Endothelial cell of umbilical vein (primary cell): Measurements from ENCODE around the gene CXCL6.

Experiments
- CTCF ChIP-seq, 2 donors: IDR thresholded peaks; 1 replicate in 1 of 2; 2 replicates in 1 of 2; pipeline ENCODE4 v1.5.1; 2011; ENCODE audit warnings: low read length in 2 of 2, mild to moderate bottlenecking in 2 of 2, moderate library complexity in 2 of 2, control low read depth in 1 of 2, inconsistent platforms in 1 of 2, low read depth in 1 of 2; ENCODE audit not compliant: insufficient read depth in 1 of 2; ENCODE audit errors: extremely low read depth in 1 of 2
- EZH2 ChIP-seq: IDR thresholded peaks from 2 replicates; pipeline ENCODE4 v1.6.1; 2012; ENCODE audit warnings: borderline replicate concordance, low read depth, mild to moderate bottlenecking, moderate library complexity, low read length, inconsistent platforms; ENCODE audit not compliant: severe bottlenecking
- FOS ChIP-seq: IDR thresholded peaks from 2 replicates; pipeline ENCODE4 v1.6.1; 2011; ENCODE audit warnings: mild to moderate bottlenecking, low read length, moderate library complexity, borderline replicate concordance; ENCODE audit not compliant: insufficient read depth
- GATA2 ChIP-seq: IDR thresholded peaks from 2 replicates; pipeline ENCODE4 v1.7.0; 2011; ENCODE audit warnings: low read depth, mild to moderate bottlenecking, moderate library complexity, mixed read lengths, low read length; ENCODE audit not compliant: insufficient read length, insufficient read depth
- JUN ChIP-seq: IDR thresholded peaks from 2 replicates; pipeline ENCODE4 v1.6.1; 2011; ENCODE audit warnings: borderline replicate concordance, low read depth; ENCODE audit not compliant: insufficient read length, insufficient read depth
- POLR2A ChIP-seq: IDR thresholded peaks from 2 replicates; pipeline ENCODE4 v1.6.1; 2012; ENCODE audit warnings: low read depth, mild to moderate bottlenecking, control low read depth, low read length
- POLR2AphosphoS5 ChIP-seq: IDR thresholded peaks from 2 replicates; pipeline ENCODE4 v1.6.1; 2012; ENCODE audit warnings: low read depth, mild to moderate bottlenecking, control low read depth, low read length, moderate library complexity; ENCODE audit not compliant: insufficient read depth
- TF ChIP-seq, protein P1 (sequence below): IDR thresholded peaks from 2 replicates; pipeline ENCODE4 v1.6.1; 2011; ENCODE audit not compliant: insufficient read depth, insufficient read length

DNA sequence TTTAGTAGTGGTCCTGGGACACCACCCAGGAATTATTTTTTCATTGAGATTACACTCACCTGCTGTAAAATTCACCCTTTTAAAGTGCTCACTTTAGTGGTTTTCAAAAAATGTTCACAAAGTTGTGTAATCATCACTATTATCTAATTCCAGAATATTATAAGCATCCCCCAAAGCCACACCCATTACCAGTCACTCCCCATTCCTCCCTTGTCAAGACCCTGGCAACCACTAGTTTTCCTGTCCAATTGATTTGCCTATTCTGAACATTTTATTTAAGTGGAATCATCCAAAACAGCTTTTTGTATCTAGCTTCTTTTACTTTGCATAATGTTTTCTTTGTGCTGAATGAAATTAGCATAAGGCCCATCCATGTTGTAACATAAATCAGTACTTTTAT lies 12.7 kb upstream of the CXCL6 start:
- TF ChIP-seq POLR2A, result no peak
- no peak for TF ChIP-seq EZH2
- TF ChIP-seq CTCF (IDR thresholded peaks at IDR 0.05; ENCODE audit: extremely low read depth in 1 of 2, insufficient read depth in 1 of 2, low read depth in 1 of 2, low read length in 2 of 2), result no peak
- no peak for TF ChIP-seq GATA2
- no peak for TF ChIP-seq POLR2AphosphoS5
- TF ChIP-seq, protein P1, sequence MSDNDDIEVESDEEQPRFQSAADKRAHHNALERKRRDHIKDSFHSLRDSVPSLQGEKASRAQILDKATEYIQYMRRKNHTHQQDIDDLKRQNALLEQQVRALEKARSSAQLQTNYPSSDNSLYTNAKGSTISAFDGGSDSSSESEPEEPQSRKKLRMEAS, result no peak
- no peak for TF ChIP-seq FOS
- no peak for TF ChIP-seq JUN
